ENCODE results near the gene PAWR.
"Not testable (repeated sequence)": the region's sequence is repeated elsewhere in the genome, so short reads cannot be mapped to it uniquely, and the experiment has no call there.

The PAWR gene

DNA sequence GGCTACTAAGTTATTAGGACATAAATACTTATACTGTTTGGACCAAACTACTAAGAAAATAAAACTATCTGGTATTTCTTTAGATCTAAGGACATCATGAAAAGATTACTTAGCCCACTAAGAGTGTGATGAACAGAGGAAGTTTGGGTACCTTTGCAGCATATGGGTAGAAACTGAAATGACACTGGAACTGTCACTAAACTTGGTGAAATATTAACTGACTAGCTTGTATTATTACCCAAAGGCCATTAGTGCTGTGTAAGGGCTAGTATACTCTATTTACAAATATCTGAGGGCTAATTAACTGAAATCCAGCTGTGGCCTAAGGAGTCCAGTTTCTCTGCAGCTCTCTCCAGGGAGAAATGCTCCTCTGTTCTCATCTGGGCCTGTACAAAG is 45.5 kb downstream of the PAWR start:
- no peak for DNase-seq

DNA sequence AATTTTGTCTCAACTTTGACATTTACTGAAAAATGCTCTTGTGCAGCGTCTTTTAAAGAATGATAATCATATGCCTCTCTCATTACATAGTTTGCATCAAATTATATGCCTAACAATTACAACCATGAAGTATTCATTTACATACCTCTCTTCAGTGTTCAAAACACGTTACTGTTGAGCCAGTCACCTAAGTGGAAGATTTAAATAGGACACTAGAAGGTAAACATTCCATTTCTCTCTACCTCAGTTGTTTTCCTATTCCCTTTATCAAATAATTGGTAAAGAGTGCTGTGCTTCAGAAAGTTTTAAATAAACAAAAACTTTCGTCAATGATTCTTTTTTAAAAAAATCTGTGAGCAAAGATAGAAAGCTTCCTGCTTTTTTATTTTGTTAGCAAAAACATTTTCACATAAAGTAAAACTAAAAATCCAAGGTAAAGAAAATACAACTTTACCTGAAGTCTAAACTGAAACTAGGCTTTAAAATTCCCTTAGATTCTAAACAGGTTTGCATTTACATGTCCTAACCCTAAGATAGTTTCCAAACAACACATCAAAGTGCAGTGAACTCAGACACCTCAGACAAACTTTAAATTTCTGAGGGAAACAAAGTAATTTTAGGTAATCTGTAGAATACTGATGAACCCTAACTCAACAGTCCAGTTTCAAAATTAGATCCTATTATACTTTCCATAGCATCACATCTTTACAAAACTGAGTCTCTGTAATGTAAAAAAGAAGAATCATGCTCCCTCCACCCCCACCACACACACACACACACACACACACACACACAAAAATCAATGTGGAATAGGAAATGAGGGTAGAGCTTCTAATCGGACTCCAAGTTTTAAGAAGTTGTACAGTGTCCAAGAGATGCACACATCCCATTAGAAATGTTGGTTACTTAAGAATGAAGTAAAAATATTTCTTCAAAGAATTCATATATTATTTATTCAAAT is 46.2 kb downstream of the PAWR start:
- DNase-seq: no peak

DNA sequence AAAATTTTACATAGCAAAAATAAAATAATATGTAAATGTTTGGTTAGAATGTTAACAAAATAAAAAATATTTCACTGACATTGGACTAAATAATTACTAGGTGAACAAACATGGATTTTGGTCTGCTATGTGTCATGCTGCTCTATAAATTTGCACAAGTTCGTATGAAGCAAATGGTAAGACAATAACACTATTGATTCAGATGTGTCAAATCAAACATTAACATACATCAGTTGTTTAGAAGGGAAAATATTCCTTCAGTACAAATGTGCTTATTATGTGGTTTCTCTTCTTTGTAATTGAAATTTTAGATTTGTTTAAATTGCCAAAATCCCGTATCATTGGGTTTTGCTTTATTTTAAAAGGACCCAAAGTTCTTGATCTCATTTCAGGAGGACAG is 46.9 kb downstream of the PAWR start:
- DNase-seq: no peak

DNA sequence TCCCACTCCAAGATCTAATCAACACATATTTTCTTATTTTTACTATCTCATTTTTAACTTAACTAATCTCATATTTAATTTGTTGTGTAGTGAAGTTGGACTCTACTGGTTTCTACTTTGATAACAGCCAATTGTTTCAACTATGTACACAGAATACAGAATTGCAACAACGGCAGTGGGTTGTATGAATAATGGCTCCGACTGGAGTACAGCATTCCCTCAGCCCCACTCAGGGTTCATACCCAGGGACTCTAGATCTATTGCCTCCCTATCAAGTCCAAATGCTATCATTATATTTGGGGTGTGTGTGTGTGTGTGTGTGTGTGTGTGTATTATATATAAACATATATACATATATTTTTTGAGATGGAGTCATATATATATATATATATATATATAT is 52.3 kb downstream of the PAWR start:
- DNase-seq: no peak

DNA sequence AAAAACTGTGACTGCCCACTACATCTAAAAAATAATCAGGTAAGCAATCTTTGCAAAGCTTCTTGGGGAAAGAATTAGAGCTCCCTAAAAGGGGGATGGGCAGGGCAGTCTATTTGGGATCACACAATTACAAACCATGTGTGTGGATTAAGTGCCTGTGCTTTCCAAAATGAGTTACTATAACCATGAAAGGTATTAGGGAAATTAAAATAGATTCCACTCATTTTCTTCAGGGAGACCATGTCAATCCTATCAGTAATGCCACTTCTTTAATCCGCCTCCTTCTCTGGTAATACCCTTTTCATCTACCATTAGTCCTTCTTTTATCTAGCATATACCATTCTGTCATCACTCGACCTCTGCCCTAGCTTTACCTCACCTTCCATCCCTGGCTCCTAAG is 53.7 kb downstream of the PAWR start:
- DNase-seq: no peak

DNA sequence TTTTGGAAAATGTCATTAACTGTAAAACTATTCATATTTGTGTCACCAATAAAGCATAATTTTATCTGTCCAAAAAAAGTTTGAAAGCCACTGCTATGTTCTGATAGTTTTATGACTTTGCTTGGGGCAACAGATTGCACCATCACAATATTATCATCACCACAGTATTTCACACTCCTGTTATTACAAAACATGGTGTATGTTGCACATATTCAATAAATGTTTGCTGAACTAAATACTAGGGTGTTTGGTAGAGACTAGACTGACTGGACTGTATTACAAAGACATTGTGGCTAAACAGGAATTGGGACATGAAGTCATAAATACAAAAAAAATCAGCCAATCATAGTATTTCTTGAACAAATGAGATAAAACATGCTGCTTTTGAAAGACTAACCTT is 55.1 kb downstream of the PAWR start:
- DNase-seq: no peak

DNA sequence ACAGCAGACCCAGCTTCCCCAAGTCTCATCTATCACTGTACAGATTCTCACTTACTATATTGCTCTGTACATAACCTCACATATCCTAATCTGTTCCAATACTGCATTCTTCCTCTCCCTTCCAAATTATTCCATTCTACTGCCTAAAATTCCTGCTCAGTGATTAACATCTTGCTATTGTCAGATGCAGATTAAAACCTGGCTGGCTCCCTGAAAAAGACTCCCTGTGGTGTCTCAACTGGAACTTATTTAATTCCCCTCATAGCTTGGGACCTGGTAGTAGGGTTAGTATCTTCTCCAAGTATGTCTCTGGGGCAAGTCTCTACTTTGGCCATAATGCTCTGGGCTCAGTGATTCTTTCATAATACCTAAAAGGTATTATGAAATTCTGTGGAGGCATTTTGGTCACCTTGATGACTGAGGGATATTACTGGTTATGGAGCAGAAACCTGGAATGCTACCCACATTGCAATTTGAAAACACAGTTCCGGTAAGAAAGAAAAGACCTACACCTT is 55.8 kb downstream of the PAWR start:
- peak in 1 of 14 donors; percentile 0 for DNase-seq

DNA sequence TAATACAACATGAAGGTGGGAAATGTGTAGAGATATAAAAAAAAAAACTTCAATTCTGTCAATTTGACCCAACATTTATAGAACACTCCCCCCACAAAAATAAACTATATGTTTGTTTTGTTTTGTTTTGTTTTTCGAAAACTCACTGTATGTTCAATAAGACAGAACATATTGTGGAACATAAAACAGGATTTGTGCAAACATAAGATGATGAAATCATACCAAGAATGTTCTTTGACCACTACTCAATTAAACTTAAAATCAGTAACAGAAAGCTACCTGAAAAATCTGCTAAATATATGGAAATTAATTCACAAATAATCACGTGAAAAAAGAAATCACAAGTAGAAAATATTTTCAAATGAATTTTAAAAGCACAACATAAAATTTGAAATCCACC is 61.2 kb downstream of the PAWR start:
- no peak for DNase-seq

DNA sequence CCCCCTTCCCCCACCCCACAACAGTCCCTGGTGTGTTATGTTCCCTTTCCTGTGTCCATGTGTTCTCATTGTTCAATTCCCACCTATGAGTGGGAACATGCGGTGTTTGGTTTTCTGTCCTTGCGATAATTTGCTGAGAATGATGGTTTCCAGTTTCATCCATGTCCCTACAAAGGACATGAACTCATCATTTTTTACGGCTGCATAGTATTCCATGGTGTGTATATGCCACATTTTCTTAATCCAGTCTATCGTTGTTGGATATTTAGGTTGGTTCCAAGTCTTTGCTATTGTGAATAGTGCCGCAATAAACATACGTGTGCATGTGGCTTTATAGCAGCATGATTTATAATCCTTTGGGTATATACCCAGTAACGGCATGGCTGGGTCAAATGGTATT is 64.0 kb downstream of the PAWR start:
- DNase-seq: not testable (repeated sequence)

DNA sequence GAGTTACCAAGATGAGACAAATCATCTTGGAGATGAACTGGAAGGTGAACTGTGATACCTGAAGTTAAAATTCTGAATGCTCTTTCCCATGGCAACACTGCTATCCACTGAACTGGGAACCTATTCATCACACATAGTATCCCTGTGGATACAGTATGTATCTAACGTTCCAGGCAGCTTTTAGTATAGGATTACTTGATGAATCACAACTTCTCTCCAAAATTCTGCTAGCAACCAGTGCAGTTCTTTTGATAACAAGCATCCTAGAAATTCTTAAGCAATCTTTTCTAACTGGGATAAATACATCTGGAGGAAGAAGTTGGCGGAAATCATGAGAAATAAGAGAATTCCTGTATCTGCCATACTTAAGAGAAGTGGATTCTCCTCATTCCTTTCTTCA is 66.4 kb downstream of the PAWR start:
- DNase-seq: no peak

DNA sequence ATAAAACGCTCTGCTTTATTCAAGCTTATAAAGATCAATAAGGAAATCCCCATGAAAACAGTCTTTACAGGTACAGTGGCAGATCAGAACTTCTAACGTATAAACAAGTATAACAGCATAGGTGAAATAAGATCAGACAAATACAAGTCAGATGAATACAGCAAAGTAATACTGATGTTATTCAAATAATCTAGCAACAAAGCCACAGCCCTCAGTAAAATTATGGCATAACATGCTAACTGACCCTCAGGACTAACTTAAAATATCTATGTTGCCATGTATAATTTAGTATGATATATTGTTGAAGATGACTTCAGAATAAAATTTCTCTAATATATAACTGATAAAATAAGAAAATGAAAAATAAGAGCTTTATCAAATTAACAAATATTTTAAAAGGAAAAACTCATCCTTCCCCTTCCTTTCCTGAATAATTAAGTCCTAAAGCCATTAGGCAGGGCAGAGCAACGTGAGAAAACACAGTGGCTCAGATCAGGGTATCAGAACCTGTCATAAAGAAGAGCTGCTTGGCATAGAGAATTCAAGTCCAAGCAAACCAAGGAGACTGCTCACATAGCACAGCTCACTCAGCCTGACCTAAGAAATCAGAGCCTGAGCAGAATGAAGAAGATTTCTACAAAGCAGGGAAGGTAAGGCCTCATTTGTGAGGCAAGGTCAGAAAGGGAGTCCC is 70.7 kb downstream of the PAWR start:
- no peak for DNase-seq

DNA sequence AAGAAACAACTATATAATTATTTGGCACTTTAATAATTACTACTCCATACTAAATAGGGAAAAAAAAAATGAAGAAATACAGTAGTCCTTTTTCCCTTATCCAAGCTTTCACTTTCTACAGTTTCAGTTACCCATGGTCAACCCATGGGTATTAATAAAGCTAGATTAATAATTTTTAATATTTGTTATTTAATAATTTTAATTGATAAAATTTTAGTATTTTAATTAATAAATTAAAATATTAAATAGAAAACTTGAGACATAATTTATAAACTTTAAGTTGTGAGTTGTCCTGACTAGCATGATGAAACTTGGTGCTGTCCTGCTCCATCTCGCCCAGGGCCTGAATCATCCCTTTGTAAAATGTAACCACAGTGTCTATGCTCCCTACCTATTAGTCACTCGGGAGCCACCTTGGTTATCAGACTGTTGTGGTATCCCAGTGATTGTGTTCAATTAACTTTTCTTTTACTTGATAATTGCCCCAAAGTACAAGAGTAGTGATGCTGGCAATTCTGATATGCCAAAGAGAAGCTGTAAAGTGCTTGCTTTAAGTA is 71.8 kb downstream of the PAWR start:
- no peak for DNase-seq

DNA sequence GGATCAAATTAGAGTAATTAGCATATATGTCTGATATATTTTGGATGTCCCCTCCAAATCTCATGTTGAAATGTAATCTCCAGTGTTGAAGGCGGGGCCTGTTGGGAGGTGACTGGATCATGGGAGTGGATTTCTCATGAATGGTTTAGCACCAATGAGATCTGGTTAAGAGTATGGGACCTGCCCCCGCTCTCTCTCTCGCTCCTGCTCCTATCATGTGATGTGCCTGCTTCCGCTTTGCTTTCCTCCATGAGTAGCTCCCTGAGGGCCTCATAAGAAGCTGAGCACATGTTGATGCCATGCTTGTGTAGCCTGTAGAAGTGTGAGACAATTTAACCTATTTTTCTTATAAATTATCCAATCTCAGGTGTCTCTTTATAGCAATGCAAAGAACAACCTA is 73.1 kb downstream of the PAWR start:
- no peak for DNase-seq

DNA sequence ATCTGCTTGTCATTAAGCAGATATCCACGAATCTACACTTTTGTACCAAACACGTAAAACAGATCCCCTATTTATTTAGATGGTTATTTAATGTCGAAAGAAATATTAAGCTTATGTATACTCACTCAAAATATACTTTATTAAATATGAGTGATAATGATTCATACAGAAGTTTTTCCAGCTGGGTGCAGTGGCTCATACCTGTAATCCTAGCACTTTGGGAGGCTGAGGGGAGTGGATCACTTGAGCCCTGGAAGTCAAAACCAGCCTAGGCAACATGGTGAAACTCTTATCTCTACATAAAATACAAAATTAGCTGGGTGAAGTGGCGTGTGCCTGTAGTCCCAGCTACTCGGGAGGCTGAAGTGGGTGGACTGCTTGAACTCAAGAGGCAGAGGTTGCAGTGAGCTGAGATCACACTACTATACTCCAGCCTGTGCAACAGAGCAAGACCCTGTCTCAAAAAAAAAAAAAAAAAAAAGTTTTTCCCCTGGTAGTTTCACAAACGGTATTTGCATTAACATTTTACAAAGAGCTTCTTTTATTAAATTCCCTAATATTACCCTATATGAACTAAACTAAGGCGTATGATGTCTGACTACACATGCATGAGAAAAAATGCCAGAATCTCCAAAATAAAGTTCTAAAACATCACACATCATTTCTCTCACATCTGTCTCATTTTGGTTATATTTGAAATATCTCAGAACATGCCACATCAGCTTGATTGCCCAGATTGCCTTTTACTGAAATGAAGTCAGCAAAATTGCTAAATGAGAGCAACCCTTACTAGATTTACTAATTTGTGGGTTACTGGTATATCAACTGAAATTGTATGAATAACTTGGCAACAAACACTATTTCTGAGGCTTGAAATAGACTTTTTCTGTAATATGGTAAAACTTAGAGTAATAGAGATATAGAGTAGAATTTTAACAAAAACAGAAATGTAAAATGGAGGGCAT is 74.9 kb downstream of the PAWR start:
- DNase-seq: no peak

DNA sequence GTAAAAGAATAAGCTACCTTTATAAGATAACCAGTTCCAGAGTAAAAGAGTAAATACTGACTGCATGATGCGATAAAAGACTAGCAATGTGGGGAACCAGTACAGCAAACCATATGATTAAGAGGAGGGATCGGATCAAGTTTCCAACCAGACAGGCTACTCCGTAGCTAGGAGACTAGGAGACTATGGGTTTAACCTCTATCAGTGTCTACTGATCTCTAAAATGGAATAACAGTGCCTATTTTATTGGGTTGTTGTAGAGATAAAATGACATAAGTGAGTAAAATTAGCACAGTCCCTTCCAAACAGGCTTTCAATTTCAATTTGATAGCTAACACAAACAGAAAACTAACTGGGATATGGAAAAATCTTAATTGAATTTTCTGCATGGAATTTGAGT is 76.0 kb downstream of the PAWR start:
- no peak for DNase-seq

DNA sequence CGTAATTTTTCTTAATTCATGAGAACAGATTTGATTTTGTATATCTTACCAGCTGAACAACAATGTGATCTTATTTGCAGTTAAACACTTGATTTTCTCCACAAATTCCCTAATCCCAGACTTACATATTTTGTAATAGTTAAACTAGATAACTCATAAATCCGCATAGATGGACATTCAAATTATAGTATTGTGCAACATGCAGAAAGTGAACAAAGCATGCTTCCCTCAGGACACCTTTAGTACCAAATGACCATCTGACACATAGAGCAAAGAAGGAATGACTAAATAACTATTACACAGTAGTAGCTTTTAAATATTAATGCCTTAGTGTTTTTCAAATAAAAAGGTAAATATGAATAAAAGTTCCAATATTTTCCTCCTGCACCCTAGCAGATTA is 88.9 kb downstream of the PAWR start:
- DNase-seq: no peak

DNA sequence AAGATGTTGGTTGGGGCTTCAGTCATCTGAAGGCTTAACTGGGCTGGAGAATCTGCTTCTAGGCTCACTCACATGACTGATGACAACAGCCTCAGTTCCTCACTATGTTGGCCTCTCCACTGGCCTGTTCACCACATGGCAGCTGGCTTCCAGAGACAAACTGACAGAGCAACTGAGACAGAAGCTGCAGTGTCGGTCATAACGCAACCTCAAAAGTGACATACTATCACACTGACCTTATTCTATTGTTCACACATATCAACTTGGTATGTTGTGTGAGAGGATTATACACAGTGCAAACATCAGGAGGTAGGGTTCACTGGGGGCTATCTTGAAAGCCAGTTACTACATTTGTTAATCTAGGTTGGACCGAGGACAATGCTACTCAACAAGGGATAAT is 92.9 kb downstream of the PAWR start:
- no peak for DNase-seq

DNA sequence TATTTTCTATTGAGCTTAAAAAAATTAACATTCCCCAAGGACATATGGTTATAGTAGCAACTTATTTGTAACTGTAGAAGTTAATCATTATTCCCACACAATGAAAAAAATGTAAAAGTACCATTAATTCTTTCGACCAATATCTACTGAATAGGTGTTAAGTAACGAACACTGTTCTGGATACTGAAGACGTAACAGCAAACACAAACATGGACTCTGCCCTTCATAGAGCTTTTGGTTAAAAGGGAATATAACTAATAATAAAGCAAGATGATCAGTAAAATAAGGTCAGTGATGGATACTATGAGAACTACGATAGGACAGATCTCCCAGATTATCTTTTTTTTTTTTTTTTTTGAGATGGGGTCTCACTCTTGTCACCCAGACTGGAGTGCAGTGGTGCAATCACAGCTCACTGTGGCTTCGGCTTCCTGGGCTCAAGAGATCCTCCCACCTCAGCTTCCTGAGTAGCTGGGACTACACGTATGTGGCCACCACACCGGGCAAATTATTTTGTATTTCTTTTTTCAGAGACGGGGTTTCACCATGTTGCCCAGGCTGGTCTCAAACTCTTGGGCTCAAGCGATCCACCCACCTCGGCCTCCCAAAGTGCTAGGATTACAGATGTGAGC is 93.9 kb downstream of the PAWR start:
- DNase-seq: no peak

DNA sequence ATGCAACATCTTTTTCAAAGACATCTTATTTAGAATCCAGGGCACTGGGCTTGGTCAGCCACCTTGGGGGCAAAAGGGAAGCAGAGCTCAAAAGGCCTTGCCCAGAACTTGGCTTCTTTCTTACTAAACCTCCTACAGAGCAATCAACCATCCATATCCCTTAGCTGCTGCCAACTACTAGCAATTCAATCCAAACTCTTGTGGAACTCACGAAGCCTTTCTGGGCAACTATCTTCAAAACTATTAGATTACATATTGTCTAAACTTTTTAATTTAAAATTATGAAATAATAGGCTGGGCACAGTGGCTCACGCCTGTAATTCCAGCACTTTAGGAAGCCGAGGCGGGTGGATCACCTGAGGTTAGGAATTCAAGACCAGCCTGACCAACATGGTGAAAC is 95.5 kb downstream of the PAWR start:
- no peak for DNase-seq

DNA sequence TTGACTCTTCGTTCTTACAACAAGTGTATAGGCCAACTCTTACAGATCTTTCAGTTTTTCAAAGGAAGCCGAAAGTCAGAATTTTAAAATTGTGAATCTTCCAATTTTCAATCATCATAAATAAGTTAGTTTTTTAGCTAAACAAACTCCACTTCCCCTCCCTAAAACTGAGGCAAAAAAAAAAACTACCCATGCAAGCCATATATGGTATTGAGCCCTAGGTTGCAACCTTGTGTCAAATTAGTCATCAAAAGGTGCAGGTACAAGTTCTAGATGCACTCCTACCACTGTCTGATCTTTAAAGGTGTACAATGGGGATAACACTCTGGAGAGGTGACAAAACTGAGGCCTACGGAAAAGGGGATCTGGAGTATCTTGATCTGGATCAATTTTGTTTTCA is 97.9 kb downstream of the PAWR start:
- DNase-seq: no peak

DNA sequence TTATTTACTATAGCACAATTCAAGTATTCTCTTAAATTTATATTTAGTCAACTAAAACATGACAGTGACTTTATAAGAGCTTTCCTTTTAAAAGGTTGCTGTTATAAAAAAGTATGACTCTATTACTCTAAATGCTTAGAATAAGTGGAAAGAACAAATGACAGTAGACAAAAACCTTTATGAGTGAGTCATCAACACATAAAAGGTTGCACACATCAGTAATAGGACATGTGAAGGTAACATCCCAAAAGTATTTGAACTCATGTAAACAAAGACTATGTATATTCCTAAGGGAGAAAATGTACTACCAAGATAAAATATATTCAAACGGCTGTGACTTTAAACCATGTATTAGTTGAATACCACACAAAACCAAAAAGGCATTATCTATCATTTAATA is 98.8 kb downstream of the PAWR start:
- DNase-seq: no peak

DNA sequence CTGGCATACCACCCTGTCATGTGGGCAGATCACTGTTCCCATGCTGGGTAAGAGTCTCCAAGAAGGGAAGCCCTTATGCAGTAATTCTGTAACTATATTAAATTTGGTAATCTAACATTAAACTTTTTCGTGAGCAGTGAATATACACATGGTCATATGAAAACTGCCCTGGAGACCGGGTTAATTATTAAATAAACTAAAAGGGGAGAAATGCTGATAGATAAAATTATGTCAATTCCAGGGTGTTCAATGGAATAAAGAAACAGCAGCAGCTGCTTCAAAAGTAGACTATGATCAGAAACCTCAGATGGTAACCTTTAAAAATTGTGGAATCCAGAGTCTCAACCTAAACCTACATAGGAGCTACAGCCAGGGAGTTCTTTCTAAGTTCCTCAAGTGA is 100.0 kb downstream of the PAWR start:
- DNase-seq: no peak

All from C1 segment of cervical spinal cord (tissue), 14 donors.